ENCODE measurements around the gene DEDD2.

GRCh38 chr19:42235181-42235580 is 17.7 kb upstream of the DEDD2 start:
- TF ChIP-seq, protein P1, sequence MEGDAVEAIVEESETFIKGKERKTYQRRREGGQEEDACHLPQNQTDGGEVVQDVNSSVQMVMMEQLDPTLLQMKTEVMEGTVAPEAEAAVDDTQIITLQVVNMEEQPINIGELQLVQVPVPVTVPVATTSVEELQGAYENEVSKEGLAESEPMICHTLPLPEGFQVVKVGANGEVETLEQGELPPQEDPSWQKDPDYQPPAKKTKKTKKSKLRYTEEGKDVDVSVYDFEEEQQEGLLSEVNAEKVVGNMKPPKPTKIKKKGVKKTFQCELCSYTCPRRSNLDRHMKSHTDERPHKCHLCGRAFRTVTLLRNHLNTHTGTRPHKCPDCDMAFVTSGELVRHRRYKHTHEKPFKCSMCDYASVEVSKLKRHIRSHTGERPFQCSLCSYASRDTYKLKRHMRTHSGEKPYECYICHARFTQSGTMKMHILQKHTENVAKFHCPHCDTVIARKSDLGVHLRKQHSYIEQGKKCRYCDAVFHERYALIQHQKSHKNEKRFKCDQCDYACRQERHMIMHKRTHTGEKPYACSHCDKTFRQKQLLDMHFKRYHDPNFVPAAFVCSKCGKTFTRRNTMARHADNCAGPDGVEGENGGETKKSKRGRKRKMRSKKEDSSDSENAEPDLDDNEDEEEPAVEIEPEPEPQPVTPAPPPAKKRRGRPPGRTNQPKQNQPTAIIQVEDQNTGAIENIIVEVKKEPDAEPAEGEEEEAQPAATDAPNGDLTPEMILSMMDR (IDR thresholded peaks at IDR 0.05): no peak
- TF ChIP-seq EP300 (IDR thresholded peaks at IDR 0.05) (no peak), POLR2AphosphoS5 (IDR thresholded peaks at IDR 0.05) (no peak), POLR2A (IDR thresholded peaks at IDR 0.05) (no peak)

Data from upper lobe of left lung (tissue), 4 donors.